Measurements from ENCODE around the gene SIDT1.
"Not testable (repeated sequence)": the region's sequence is repeated elsewhere in the genome, so short reads cannot be mapped to it uniquely, and the experiment has no call there.

The SIDT1 gene

DNA sequence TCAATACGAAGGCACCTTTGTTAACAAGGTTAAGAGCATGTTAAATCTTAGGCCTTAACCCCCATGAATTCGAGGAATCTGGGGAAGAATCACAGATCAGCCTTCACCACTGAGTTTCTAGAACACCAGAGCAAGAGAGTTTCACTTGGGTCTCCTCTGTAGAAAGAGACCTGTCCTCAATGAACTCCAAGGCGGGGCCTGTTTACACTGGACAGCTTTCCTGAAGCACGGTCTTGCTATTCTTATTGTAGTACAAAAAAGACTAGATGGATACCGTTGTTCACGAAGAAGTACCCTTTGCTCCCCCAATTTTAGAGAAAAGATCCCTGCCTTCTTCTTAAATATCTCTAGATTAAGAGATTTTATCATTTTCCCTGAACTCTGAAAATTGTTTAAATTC, 99.2 kb downstream of the SIDT1 start:
- POLR2A ChIA-PET: no interaction called here

DNA sequence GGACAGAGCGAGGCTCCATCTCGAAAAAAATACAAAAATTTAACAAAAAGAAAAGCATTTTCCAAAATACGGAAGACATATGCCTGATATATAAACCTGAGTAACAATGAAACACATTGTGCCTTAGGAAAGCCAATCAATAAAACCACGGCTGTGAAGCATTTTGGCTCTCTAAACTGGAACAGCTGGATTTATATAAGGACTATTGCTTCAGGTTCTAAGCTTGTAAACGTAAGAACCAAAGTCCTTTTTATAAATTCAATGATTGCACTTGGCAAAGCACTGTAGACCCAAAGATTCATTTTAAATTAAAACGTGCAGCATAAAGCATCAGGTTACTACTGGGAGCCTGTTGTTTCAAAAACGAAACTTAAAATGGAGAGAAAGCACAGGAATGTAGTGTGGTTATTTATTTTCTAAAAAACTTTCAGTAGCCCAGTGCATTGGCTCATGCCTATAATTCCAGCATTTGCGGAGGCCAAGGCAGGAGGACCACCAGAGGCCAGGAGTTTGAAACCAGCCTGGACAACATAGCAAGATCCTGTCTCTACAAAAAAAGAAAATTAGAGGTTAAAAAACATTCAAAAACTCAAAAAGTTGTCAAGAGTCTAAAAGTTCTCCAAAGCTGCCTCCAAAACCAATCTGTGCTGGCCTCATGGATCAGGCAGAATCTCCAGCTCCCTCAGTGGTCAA, 102.6 kb downstream of the SIDT1 start:
- POLR2A ChIA-PET: no interaction called here
- CTCF ChIA-PET: no interaction called here
- TF ChIP-seq FOXA1 (IDR thresholded peaks at IDR 0.05): no peak
- TF ChIP-seq, protein P1, sequence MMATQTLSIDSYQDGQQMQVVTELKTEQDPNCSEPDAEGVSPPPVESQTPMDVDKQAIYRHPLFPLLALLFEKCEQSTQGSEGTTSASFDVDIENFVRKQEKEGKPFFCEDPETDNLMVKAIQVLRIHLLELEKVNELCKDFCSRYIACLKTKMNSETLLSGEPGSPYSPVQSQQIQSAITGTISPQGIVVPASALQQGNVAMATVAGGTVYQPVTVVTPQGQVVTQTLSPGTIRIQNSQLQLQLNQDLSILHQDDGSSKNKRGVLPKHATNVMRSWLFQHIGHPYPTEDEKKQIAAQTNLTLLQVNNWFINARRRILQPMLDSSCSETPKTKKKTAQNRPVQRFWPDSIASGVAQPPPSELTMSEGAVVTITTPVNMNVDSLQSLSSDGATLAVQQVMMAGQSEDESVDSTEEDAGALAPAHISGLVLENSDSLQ (IDR thresholded peaks at IDR 0.05): no peak
- no peak for TF ChIP-seq CTBP1 (IDR thresholded peaks at IDR 0.05; ENCODE audit: borderline replicate concordance)
- DNase-seq (ENCODE audit: extremely low spot score): no peak

More for the DNA sequence above, 99.2 kb downstream of the SIDT1 start:
- CTCF ChIA-PET: no interaction called here
- DNase-seq (ENCODE audit: extremely low spot score): no peak
- TF ChIP-seq NFRKB (IDR thresholded peaks at IDR 0.05): no peak
- TF ChIP-seq ELF4 (IDR thresholded peaks at IDR 0.05): no peak
- TF ChIP-seq SUZ12 (IDR thresholded peaks at IDR 0.05): no peak
- no peak for TF ChIP-seq BHLHE40 (IDR thresholded peaks at IDR 0.05; ENCODE audit: borderline replicate concordance)
- no peak for TF ChIP-seq ARNT (IDR thresholded peaks at IDR 0.05)
- TF ChIP-seq HDGF (IDR thresholded peaks at IDR 0.05; ENCODE audit: borderline replicate concordance): no peak
- TF ChIP-seq LEF1 (IDR thresholded peaks at IDR 0.05; ENCODE audit: borderline replicate concordance): no peak
- TF ChIP-seq SP1 (IDR thresholded peaks at IDR 0.05): no peak
- TF ChIP-seq, protein P1 (IDR thresholded peaks at IDR 0.05): no peak
- TF ChIP-seq ZNF384 (IDR thresholded peaks at IDR 0.05): no peak
- no peak for TF ChIP-seq FOXM1 (IDR thresholded peaks at IDR 0.05; ENCODE audit: borderline replicate concordance)
- TF ChIP-seq FOXK2 (IDR thresholded peaks at IDR 0.05): no peak

DNA sequence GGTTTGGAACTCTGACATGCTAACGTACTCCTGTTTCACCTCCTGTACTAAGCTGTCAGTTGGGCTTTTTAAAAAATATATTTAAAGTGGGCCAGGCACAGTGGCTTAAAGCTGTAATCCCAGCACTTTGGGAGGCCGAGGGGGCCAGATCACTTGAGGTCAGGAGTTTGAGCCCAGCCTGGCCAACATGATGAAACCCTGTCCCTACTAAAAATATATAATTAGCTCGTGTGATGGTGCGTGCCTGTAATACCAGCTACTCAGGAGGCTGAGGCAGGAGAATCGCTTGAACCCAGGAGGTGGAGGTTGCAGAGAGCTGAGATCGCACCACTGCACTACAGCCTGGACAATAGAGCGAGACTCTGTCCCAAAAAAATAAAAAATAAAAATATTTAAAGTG, 103.7 kb downstream of the SIDT1 start:
- CTCF ChIA-PET; DNase-seq (ENCODE audit: extremely low spot score): not testable (repeated sequence)
- POLR2A ChIA-PET: interaction anchor here (0.9 kb wide), 1 partner anchor 60 kb away, joined by 3 read pairs; the partner anchor contains the start of gene USF3

DNA sequence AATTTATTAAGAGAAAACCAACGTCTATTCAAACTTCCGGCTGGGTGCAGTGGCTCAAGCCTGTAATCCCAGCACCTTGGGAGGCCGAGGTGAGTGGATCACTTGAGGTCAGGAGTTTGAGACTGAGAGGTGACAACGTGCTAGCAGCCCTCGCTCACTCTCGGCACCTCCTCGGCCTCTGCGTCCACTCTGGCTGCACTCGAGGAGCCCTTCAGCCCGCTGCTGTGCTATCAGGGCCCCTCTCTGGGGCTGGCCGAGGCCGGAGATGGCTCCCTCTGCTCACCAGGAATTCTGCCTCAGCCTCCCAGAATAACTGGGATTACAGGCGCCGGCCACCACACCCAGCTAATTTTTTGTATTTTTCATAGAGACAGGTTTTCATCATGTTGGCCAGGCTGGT, 105.4 kb downstream of the SIDT1 start:
- ChIA-PET POLR2A (no interaction called here), CTCF (no interaction called here)
- TF ChIP-seq SP1 (IDR thresholded peaks at IDR 0.05) (no peak), FOXK2 (IDR thresholded peaks at IDR 0.05) (no peak), HDGF (IDR thresholded peaks at IDR 0.05; ENCODE audit: borderline replicate concordance) (no peak), L3MBTL2 (conservative IDR thresholded peaks at IDR 0.05) (no peak), CTBP1 (IDR thresholded peaks at IDR 0.05; ENCODE audit: borderline replicate concordance) (no peak), ZNF384 (IDR thresholded peaks at IDR 0.05) (no peak), NFRKB (IDR thresholded peaks at IDR 0.05) (no peak), FOXM1 (IDR thresholded peaks at IDR 0.05; ENCODE audit: borderline replicate concordance) (no peak), SUZ12 (IDR thresholded peaks at IDR 0.05) (no peak), LEF1 (IDR thresholded peaks at IDR 0.05; ENCODE audit: borderline replicate concordance) (no peak)
- no peak for DNase-seq (ENCODE audit: extremely low spot score)

DNA sequence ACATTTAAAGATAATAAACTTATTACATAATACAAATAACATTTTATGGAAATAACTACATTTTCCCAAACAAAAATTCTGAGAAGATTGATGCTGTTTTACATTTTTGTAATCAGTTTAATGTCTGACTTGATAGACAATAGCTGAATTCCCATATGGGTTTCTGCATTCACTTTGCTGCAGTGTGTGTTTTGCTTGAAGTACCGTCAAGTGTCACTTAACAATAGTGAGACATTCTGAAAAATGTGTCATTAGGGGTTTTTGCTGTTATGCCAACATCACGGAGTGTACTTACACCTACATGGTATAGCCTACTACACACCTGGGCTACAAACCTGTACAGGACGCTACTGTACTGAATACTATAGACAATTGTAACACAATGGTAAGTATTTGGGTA, 106.6 kb downstream of the SIDT1 start:
- POLR2A ChIA-PET: no interaction called here
- TF ChIP-seq FOXA1 (IDR thresholded peaks at IDR 0.05): no peak
- TF ChIP-seq FOXM1 (IDR thresholded peaks at IDR 0.05; ENCODE audit: borderline replicate concordance): no peak
- no peak for TF ChIP-seq HDGF (IDR thresholded peaks at IDR 0.05; ENCODE audit: borderline replicate concordance)
- no peak for TF ChIP-seq FOXK2 (IDR thresholded peaks at IDR 0.05)
- TF ChIP-seq SUZ12 (IDR thresholded peaks at IDR 0.05): no peak
- no peak for TF ChIP-seq LEF1 (IDR thresholded peaks at IDR 0.05; ENCODE audit: borderline replicate concordance)
- no peak for TF ChIP-seq SP1 (IDR thresholded peaks at IDR 0.05)
- TF ChIP-seq NFRKB (IDR thresholded peaks at IDR 0.05): no peak
- TF ChIP-seq, protein P1 (IDR thresholded peaks at IDR 0.05): no peak
- TF ChIP-seq L3MBTL2 (conservative IDR thresholded peaks at IDR 0.05): no peak
- TF ChIP-seq CTBP1 (IDR thresholded peaks at IDR 0.05; ENCODE audit: borderline replicate concordance): no peak

DNA sequence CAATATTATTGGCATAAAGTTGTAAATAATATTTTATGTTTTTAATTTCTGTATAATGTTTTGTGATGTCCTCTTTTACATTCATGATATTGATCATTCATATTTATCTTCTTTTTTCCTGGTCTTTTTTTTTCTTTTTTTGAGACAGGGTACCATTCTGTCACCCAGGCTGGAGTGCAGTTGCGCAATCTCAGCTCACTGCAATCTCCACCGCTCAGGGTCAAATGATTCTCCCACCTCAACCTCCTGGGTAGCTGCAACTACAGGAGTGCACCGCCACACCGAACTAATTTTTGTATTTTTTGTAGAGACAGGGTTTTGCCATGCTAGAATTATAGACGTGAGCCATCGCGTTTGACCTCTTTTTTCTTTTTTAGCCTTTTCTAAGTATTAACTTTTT, 111.2 kb downstream of the SIDT1 start:
- POLR2A ChIA-PET: no interaction called here
- CTCF ChIA-PET: no interaction called here
- DNase-seq (ENCODE audit: extremely low spot score): no peak
- no peak for TF ChIP-seq HDGF (IDR thresholded peaks at IDR 0.05; ENCODE audit: borderline replicate concordance)
- TF ChIP-seq, protein P1 (IDR thresholded peaks at IDR 0.05): no peak
- TF ChIP-seq ARNT (IDR thresholded peaks at IDR 0.05): no peak

More for the DNA sequence above, 106.6 kb downstream of the SIDT1 start:
- CTCF ChIA-PET: no interaction called here
- DNase-seq (ENCODE audit: extremely low spot score): no peak

DNA sequence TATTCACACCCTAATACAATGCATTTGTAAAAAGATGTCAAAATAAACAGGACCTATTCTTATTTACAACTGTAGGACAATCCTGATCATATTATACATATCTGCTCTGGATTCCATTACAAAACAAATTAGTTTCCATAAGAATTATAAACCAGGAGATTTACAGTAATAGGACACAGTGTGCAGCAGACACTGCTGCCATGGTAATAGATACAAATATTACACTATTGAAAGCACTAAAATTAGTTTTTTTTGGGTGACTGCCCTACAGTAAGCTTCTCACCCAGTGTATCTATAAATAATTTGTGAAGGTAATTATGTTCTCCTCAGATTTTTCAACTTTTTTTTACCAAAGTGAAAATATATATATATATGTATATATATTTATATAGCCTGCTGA, 116.2 kb downstream of the SIDT1 start:
- POLR2A ChIA-PET: no interaction called here
- DNase-seq (ENCODE audit: extremely low spot score): no peak
- CTCF ChIA-PET: no interaction called here
- no peak for TF ChIP-seq HDGF (IDR thresholded peaks at IDR 0.05; ENCODE audit: borderline replicate concordance)
- TF ChIP-seq ELF4 (IDR thresholded peaks at IDR 0.05): no peak
- no peak for TF ChIP-seq NFRKB (IDR thresholded peaks at IDR 0.05)
- no peak for TF ChIP-seq TARDBP (IDR thresholded peaks at IDR 0.05)
- TF ChIP-seq FOXA1 (IDR thresholded peaks at IDR 0.05): no peak
- no peak for TF ChIP-seq SP1 (IDR thresholded peaks at IDR 0.05)
- TF ChIP-seq ZNF384 (IDR thresholded peaks at IDR 0.05): no peak
- TF ChIP-seq L3MBTL2 (conservative IDR thresholded peaks at IDR 0.05): no peak
- no peak for TF ChIP-seq FOXM1 (IDR thresholded peaks at IDR 0.05; ENCODE audit: borderline replicate concordance)
- TF ChIP-seq CTBP1 (IDR thresholded peaks at IDR 0.05; ENCODE audit: borderline replicate concordance): no peak
- TF ChIP-seq, protein P1 (IDR thresholded peaks at IDR 0.05): no peak
